Hepatocyte (in vitro differentiated cells): Measurements from ENCODE around the gene RPL13.

ENCODE experiments used
- CTCF ChIP-seq: fragments of 200-600 bp; sonication (generic); IDR thresholded peaks from 2 replicates; pipeline ENCODE4 v1.5.1; 2016; ENCODE audit warnings: antibody characterized with exemption, mild to moderate bottlenecking; ENCODE audit not compliant: poor library complexity
- EZH2 ChIP-seq: fragments of 200-600 bp; sonication (generic); IDR thresholded peaks from 2 replicates; pipeline ENCODE4 v1.6.1; 2016; ENCODE audit warnings: antibody characterized with exemption, mild to moderate bottlenecking, borderline replicate concordance
- EZH2phosphoT487 ChIP-seq: fragments of 200-600 bp; sonication (generic); IDR thresholded peaks from one replicate; pipeline ENCODE4 v1.6.1; 2018; ENCODE audit warnings: antibody characterized with exemption, mild to moderate bottlenecking, low read depth, moderate library complexity; ENCODE audit not compliant: unreplicated experiment, severe bottlenecking

DNA sequence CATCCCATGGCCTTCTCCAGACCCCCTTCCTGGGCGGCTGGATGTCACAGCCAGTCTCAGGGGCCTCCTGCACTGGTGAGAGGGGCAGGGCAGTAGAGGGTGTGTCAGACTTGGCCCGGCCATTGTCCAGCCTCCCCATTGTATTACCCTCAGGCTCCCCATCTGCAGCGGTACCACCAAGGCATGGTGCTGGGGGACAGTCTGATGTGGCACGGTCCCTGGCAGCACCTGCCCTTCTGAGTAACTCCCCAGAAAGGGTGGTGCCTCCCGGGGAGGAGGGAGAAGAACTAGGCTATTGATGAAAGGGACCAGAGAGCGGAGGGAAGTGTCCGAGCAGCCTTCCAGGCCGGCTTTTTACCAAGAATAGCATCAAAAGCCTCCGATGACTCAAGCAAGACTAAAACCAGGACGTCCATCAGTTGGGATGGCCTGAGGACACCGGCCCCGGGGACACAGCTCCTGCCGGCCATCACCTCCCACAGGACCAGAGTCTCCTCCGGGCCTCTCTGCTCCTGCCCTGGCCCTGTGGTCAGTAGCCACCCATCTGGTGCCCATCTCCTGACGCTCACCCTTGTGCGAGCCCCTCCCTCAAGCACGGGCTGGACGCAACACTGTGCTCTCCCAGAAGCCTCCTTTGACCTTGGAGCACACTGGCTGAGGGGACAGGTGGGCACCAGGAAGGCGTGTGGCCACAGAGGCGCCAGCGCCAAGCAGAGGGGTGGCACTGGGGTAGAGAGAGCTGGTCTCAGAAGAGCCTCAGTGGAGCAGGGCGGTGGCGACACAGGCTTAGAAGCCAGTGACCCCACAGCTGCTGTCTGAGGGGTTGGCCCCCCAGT, 9.2 kb downstream of the RPL13 start:
- TF ChIP-seq EZH2phosphoT487: no peak
- no peak for TF ChIP-seq EZH2
- no peak for TF ChIP-seq CTCF
